Fibroblast of mammary gland (primary cell): ENCODE measurements around the gene SPRN.
"Not testable (repeated sequence)": the region's sequence is repeated elsewhere in the genome, so short reads cannot be mapped to it uniquely, and the experiment has no call there.

Experiments
- DNase-seq: peaks from one replicate; pipeline ENCODE4 v3.0.0-alpha.2; 2010; ENCODE audit warnings: low read depth
- H3K4me3 ChIP-seq: 2 replicates; pipeline ENCODE4 v1.5.1; 2011; ENCODE audit warnings: low read depth, mild to moderate bottlenecking, low read length, moderate library complexity; ENCODE audit not compliant: control insufficient read depth
- CTCF ChIP-seq: conservative IDR thresholded peaks from 2 replicates; pipeline ENCODE4 v1.5.1; 2011; ENCODE audit warnings: low read depth, low read length, inconsistent platforms; ENCODE audit not compliant: control insufficient read depth, insufficient read depth

SPRN gene

GRCh38 chr10:133391249-133391635, 33.2 kb downstream of the SPRN start:
- H3K4me3 ChIP-seq, result no peak overlapping the region
- TF ChIP-seq CTCF, result no peak
- DNase-seq, result no peak

GRCh38 chr10:133390597-133391248, 33.7 kb downstream of the SPRN start:
- TF ChIP-seq CTCF, result no peak
- DNase-seq, result no peak
- no peak overlapping the region for H3K4me3 ChIP-seq

- H3K4me3 ChIP-seq, result no peak overlapping the region
- no peak for DNase-seq
- TF ChIP-seq CTCF, result no peak
Measured at GRCh38 chr10:133388973-133389818, 35.2 kb downstream of the SPRN start.

GRCh38 chr10:133388236-133388972, 36.0 kb downstream of the SPRN start:
- no peak for TF ChIP-seq CTCF
- no peak for DNase-seq
- no peak overlapping the region for H3K4me3 ChIP-seq

GRCh38 chr10:133386951-133387350, 37.5 kb downstream of the SPRN start:
- not testable (repeated sequence) for DNase-seq, H3K4me3 ChIP-seq

GRCh38 chr10:133385214-133385613, 39.2 kb downstream of the SPRN start:
- no peak for DNase-seq
- no peak overlapping the region for H3K4me3 ChIP-seq
- TF ChIP-seq CTCF, result no peak

GRCh38 chr10:133384071-133384470, 40.4 kb downstream of the SPRN start:
- DNase-seq, result no peak
- no peak for TF ChIP-seq CTCF

More at GRCh38 chr10:133384071-133384470, 40.4 kb downstream of the SPRN start:
- no peak overlapping the region for H3K4me3 ChIP-seq
